Lower lobe of right lung (tissue), 2 donors: ENCODE data around the gene SPOPL. TPM values are rescaled to one million over a fixed set of nuclear protein-coding genes. Genes with fewer than 3 reads are reported as not detected.

Experiments used
- ATAC-seq, 2 donors: fragments of 200-7000 bp; cut with Tn5 transposase; one replicate each; pipeline ENCODE4 v1.9.1; 2020 to 2022; ENCODE audit warnings: mild to moderate bottlenecking in 2 of 2, moderate library complexity in 2 of 2
- DNase-seq: peaks from one replicate; pipeline ENCODE4 v3.0.0-alpha.2; 2020
- H3K27ac ChIP-seq: fragments of 200-600 bp; one replicate; pipeline ENCODE4 v1.8.0; 2022
- H3K27me3 ChIP-seq: fragments of 200-600 bp; one replicate; pipeline ENCODE4 v1.8.0; 2022; ENCODE audit warnings: low read depth
- H3K36me3 ChIP-seq: fragments of 200-600 bp; one replicate; pipeline ENCODE4 v1.8.0; 2022; ENCODE audit warnings: mild to moderate bottlenecking
- H3K4me1 ChIP-seq: fragments of 200-600 bp; one replicate; pipeline ENCODE4 v1.8.0; 2022
- H3K4me3 ChIP-seq: fragments of 200-600 bp; one replicate; pipeline ENCODE4 v1.8.0; 2022; ENCODE audit warnings: mild to moderate bottlenecking
- H3K9me3 ChIP-seq: fragments of 200-600 bp; one replicate; pipeline ENCODE4 v1.8.0; 2022
- CTCF ChIP-seq: fragments of 200-600 bp; IDR thresholded peaks from one replicate; pipeline ENCODE4 v1.8.0; 2022; ENCODE audit warnings: antibody characterized with exemption, mild to moderate bottlenecking
- intact Hi-C: fragments of 100-400 bp; cut with DNase I; formaldehyde crosslinking; loops from one replicate; pipeline ENCODE4 v1.11.0; 2022
- total RNA-seq: library from RNA; stranded (reverse); fragmentation: NEBNext Ultra II Directional; extraction: Animal tissue kit (Norgen Biotek cat#: 25700); gene quantifications from one replicate; pipeline ENCODE4 v1.2.1, GENCODE V29; 2021
- donor health status: DM: no; HTN: yes; CAD: no; lungs with severe emphysema.

The SPOPL gene
- total RNA-seq, 1 donor from 2014 or later: 34.2 TPM

- DNase-seq (no peak), ATAC-seq (peak; percentile 32 to 52)
- H3K9me3 ChIP-seq: no peaks in the 10 kb centered on the region
Measured at GRCh38 chr2:138502255-138503086, 901 bp downstream of the SPOPL start.

GRCh38 chr2:138503087-138503442 lies 1.5 kb downstream of the SPOPL start:
- Histone ChIP-seq H3K4me3 (peak overlapping the region; percentile 87), H3K4me1 (peaks cover 43% of the 10 kb centered on the region), H3K36me3 (no peaks in the 10 kb centered on the region), H3K27ac (peak overlapping the region; percentile 92), H3K9me3 (no peaks in the 10 kb centered on the region), H3K27me3 (no peaks in the 10 kb centered on the region)
- no peak for ATAC-seq
- DNase-seq: no peak
- intact Hi-C loops: no loop called here
- no peak for TF ChIP-seq CTCF

More at GRCh38 chr2:138502255-138503086, 901 bp downstream of the SPOPL start:
- H3K27me3 ChIP-seq: no peaks in the 10 kb centered on the region
- peaks cover 43% of the 10 kb centered on the region for H3K4me1 ChIP-seq
- peak overlapping the region; percentile 87 for H3K4me3 ChIP-seq
- intact Hi-C loops: no loop called here
- H3K36me3 ChIP-seq: no peaks in the 10 kb centered on the region
- no peak for TF ChIP-seq CTCF
- H3K27ac ChIP-seq: peak overlapping the region; percentile 92

- Histone ChIP-seq H3K9me3 (no peaks in the 10 kb centered on the region), H3K4me1 (peaks cover 43% of the 10 kb centered on the region), H3K27me3 (no peaks in the 10 kb centered on the region), H3K27ac (peak overlapping the region; percentile 92), H3K4me3 (peak overlapping the region; percentile 87), H3K36me3 (no peaks in the 10 kb centered on the region)
- TF ChIP-seq CTCF: no peak
- DNase-seq (no peak), ATAC-seq (no peak)
- intact Hi-C loops: no loop called here
Measured at GRCh38 chr2:138503652-138504051, 2.1 kb downstream of the SPOPL start.

- no peaks in the 10 kb centered on the region for H3K36me3 ChIP-seq
- TF ChIP-seq CTCF: no peak
- H3K4me1 ChIP-seq: peaks cover 43% of the 10 kb centered on the region
- intact Hi-C loops: no loop called here
- H3K9me3 ChIP-seq: no peaks in the 10 kb centered on the region
- no peaks in the 10 kb centered on the region for H3K27me3 ChIP-seq
- H3K4me3 ChIP-seq: peak overlapping the region; percentile 87
- peak overlapping the region; percentile 92 for H3K27ac ChIP-seq
- DNase-seq: no peak
- no peak for ATAC-seq
Measured at GRCh38 chr2:138504092-138504491, 2.5 kb downstream of the SPOPL start.

- H3K4me1 ChIP-seq: peaks cover 43% of the 10 kb centered on the region
- peak overlapping the region; percentile 37 for H3K27ac ChIP-seq
- no peaks in the 10 kb centered on the region for H3K36me3 ChIP-seq
- no peak overlapping the region for H3K4me3 ChIP-seq
- DNase-seq (no peak), ATAC-seq (no peak)
- intact Hi-C loops: no loop called here
- H3K9me3 ChIP-seq: no peaks in the 10 kb centered on the region
- H3K27me3 ChIP-seq: no peaks in the 10 kb centered on the region
- TF ChIP-seq CTCF: no peak
Measured at GRCh38 chr2:138504546-138505235, 3.1 kb downstream of the SPOPL start.
